Duodenal mucosa (tissue), 2 donors: ENCODE data around the gene FCRLA.

ENCODE experiments used
- H3K27ac ChIP-seq: one replicate; pipeline ENCODE4 v1.7.0; 2013; ENCODE audit warnings: low read depth, low read length
- H3K27me3 ChIP-seq, 2 donors: one replicate each; pipeline ENCODE4 v1.7.0; 2013; ENCODE audit warnings: low read length in 2 of 2, control low read depth in 1 of 2; ENCODE audit not compliant: insufficient read depth in 2 of 2, control insufficient read depth in 1 of 2
- H3K36me3 ChIP-seq, 2 donors: one replicate each; pipeline ENCODE4 v1.7.0; 2013; ENCODE audit warnings: low read length in 2 of 2, control low read depth in 1 of 2; ENCODE audit not compliant: insufficient read depth in 2 of 2, control insufficient read depth in 1 of 2
- H3K4me1 ChIP-seq, 2 donors: one replicate each; pipeline ENCODE4 v1.7.0; 2013; ENCODE audit warnings: low read length in 2 of 2, control low read depth in 1 of 2; ENCODE audit not compliant: insufficient read depth in 2 of 2, control insufficient read depth in 1 of 2
- H3K4me3 ChIP-seq, 2 donors: one replicate each; pipeline ENCODE4 v1.7.0; 2013; ENCODE audit warnings: low read length in 2 of 2, low read depth in 1 of 2
- H3K9ac ChIP-seq, 2 donors: one replicate each; pipeline ENCODE4 v1.7.0; 2013; ENCODE audit warnings: low read length in 2 of 2, low read depth in 1 of 2
- H3K9me3 ChIP-seq, 2 donors: one replicate each; pipeline ENCODE4 v1.7.0; 2013; ENCODE audit warnings: low read length in 2 of 2, control low read depth in 1 of 2; ENCODE audit not compliant: control insufficient read depth in 1 of 2

FCRLA gene

GRCh38 chr1:161747801-161748200 is 40.8 kb downstream of the FCRLA start:
- H3K4me1 ChIP-seq = peaks cover 6 to 8% of the 10 kb centered on the region in 2 donors
- H3K9me3 ChIP-seq = no peaks in the 10 kb centered on the region
- H3K9ac ChIP-seq = no peak overlapping the region
- H3K27me3 ChIP-seq = no peaks in the 10 kb centered on the region
- no peak overlapping the region for H3K4me3 ChIP-seq
- H3K27ac ChIP-seq = no peak overlapping the region
- peaks cover 6 to 10% of the 10 kb centered on the region in 2 donors for H3K36me3 ChIP-seq

- Histone ChIP-seq H3K9ac (peak within 1 kb of the TSS; percentile 76 to 87), H3K27ac (peak within 1 kb of the TSS; percentile 77), H3K4me3 (peak within 1 kb of the TSS; percentile 79 to 94), H3K27me3 (no peaks in the 10 kb centered on the region), H3K9me3 (no peaks in the 10 kb centered on the region), H3K36me3 (peaks cover 11 to 29% of the 10 kb centered on the region in 2 donors), H3K4me1 (peaks cover 6 to 8% of the 10 kb centered on the region in 2 donors)
These were observed 42.7 kb downstream of the FCRLA start, which contains the start of gene DUSP12 for GRCh38 chr1:161749509-161750407. DUSP12 (plus strand) TSS chr1:161749786; CDS start chr1:161749802, 16 bp downstream.

- no peaks in the 10 kb centered on the region for H3K9me3 ChIP-seq
- H3K36me3 ChIP-seq = peaks cover 0 to 2% of the 10 kb centered on the region in 2 donors
- no peak overlapping the region for H3K9ac ChIP-seq
- peaks cover 9 to 12% of the 10 kb centered on the region in 2 donors for H3K4me1 ChIP-seq
- H3K27ac ChIP-seq = no peak overlapping the region
- H3K4me3 ChIP-seq = no peak overlapping the region
- H3K27me3 ChIP-seq = no peaks in the 10 kb centered on the region
These were observed 56.6 kb downstream of the FCRLA start for GRCh38 chr1:161763522-161764098.
